GM13977 (cell line): Measurements from ENCODE around the gene NCBP2.
"Not testable (repeated sequence)": the region's sequence is repeated elsewhere in the genome, so short reads cannot be mapped to it uniquely, and the experiment has no call there.

ENCODE experiments used
- DNase-seq: peaks from one replicate; pipeline ENCODE4 v3.0.0; 2012; ENCODE audit warnings: low spot score
- CTCF ChIP-seq: IDR thresholded peaks from 2 replicates; pipeline ENCODE4 v1.5.1; 2012; ENCODE audit warnings: mild to moderate bottlenecking, control low read depth; ENCODE audit not compliant: insufficient read depth; ENCODE audit errors: extremely low read depth, missing control alignments
- in situ Hi-C: fragments of 300-500 bp; cut with MboI; formaldehyde crosslinking; loops from one replicate; pipeline ENCODE4 v1.12.0; 2022; ENCODE audit warnings: low sequenced_read_pairs, low pct_unique_long_range_greater_than_20kb, mixed read lengths, inconsistent platforms; ENCODE audit not compliant: unreplicated experiment

Gene NCBP2

DNA sequence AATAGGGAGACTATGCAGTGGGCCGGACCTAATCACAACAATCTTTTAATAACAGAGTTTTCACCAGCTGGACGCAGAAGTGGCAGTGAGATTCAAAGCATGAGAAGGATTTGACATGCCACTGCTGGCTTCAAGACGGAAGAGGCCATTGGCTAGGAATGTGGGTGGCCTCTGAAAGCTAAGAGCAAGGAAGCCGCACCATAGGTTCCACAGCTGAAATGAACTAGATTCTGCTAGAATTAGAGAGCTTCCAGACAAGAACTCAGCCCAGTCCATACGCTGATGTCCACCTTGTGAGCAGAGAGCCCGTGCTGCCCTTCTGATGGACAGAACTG lies 6.9 kb upstream of the NCBP2 start:
- in situ Hi-C loops, result no loop called here
- TF ChIP-seq CTCF, result no peak
- DNase-seq, result no peak

- in situ Hi-C loops, result no loop called here
- peak; percentile 17 for DNase-seq
- peak; percentile 27 for TF ChIP-seq CTCF
Observed at GRCh38 chr3:196948442-196949284, 6.3 kb upstream of the NCBP2 start.

- in situ Hi-C loops, result no loop called here
- no peak for TF ChIP-seq CTCF
- no peak for DNase-seq
Observed at GRCh38 chr3:196947860-196948441, 5.6 kb upstream of the NCBP2 start.

- DNase-seq, result peak; percentile 19
- TF ChIP-seq CTCF, result no peak
- in situ Hi-C loops, result no loop called here
Observed at GRCh38 chr3:196947136-196947859, 5.0 kb upstream of the NCBP2 start.

DNA sequence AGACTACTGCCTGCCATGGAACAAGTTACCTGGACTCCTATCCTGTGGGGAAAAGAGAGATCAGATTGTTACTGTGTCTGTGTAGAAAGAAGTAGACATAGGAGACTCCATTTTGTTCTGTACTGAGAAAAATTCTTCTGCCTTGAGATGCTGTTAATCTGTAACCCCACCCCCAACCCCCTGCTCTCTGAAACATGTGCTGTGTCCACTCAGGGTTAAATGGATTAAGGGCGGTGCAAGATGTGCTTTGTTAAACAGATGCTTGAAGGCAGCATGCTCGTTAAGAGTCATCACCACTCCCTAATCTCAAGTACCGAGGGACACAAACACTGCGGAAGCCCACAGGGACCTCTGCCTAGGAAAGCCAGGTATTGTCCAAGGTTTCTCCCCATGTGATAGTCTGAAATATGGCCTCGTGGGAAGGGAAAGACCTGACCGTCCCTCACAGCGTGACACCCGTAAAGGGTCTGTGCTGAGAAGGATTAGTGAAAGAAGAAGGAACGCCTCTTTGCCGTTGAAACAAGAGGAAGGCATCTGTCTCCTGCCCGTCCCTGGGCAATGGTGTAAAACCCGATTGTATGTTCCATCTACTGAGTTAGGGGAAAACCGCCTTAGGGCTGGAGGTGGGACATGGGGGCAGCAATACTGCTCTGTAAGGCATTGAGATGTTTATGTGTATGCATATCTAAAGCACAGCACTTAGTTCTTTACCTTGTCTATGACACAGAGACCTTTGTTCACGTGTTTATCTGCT lies 1.9 kb upstream of the NCBP2 start:
- DNase-seq, in situ Hi-C loops: not testable (repeated sequence)

- peak; percentile 20 for DNase-seq
- in situ Hi-C loops, result no loop called here
Observed at GRCh38 chr3:196942915-196943277, 568 bp upstream of the NCBP2 start.

More at GRCh38 chr3:196942915-196943277, 568 bp upstream of the NCBP2 start:
- TF ChIP-seq CTCF, result no peak
